Kidney capillary endothelial cell (primary cell): ENCODE results near the gene MTUS2.

Source experiments
- DNase-seq: peaks from one replicate; pipeline ENCODE4 v3.0.0-alpha.2; 2018; ENCODE audit warnings: low spot score

Gene MTUS2

DNA sequence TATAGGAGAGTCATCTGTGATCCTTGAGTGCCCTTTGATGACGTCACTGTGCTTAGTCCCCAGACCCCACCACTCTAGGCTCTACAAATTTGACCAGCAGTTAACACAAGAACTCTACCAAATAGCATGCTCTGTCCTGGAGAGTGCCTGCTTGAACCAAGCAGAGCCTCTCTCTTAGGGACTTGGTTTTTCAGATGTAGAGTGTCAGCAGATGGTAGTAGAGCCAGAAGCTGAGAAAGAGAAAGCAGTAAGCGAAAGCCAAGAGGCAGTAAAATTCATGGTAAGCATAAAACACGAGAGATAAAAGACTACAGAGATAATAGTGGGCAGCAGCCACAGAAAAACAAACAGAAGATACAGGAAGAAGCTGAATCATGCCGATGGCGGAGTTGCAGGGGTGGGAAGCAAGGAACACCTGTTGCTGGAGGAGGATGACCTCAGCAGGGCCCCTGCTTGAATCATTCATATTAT lies 582.1 kb downstream of the MTUS2 start:
- DNase-seq, result no peak

- no peak for DNase-seq
Measured at GRCh38 chr13:29405401-29405800, 585.3 kb downstream of the MTUS2 start.

- no peak for DNase-seq
Measured at GRCh38 chr13:29411481-29411880, 591.3 kb downstream of the MTUS2 start.

GRCh38 chr13:29418026-29418425 lies 597.9 kb downstream of the MTUS2 start:
- no peak for DNase-seq

GRCh38 chr13:29421118-29421517 lies 601.0 kb downstream of the MTUS2 start:
- no peak for DNase-seq

- no peak for DNase-seq
Measured at GRCh38 chr13:29422015-29422414, 601.9 kb downstream of the MTUS2 start.

- DNase-seq, result no peak
Measured at GRCh38 chr13:29423050-29423449, 602.9 kb downstream of the MTUS2 start.

GRCh38 chr13:29427937-29428309 lies 607.8 kb downstream of the MTUS2 start:
- DNase-seq, result no peak

DNA sequence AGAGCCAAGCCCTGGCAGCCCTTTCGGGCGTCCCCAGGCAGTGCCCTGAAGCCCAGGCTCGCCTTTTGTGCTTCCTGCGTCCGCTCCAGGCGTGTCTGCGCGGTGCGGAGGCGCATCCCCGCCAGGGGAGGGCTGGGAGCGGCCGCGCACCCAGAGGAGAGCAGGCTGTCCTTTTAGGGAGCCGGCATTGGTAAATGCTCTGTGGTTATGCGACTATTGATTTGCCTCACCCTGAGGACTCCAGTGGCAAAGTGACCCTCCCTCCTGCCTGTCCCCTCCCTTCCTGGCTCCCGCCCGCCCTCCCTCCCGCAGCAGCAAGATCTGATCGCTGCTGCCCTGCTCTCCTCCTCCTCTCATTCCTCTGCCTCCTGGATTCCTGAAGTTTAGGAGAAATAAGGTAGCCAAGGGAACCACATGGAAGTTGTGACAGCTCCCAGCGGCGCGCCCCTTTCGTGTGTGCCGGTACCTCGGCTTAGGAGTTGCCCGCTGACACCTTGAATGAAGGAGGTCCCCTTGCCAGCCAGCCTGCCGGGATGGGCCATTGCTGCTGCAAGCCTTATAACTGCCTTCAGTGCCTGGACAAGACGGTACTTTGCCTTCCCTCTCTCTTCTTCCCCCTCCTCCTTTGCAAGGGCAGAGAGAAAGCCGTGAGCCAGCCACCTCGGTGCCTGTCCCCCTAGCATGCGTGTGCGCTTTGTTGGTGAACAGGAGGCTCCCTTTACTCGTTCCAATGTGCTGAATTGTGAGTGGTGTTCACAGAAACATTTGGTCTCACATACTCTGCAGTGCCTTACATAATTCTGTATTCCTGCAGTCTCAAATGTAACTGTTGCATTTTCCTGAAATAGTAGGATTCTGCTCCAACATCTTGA lies 608.4 kb downstream of the MTUS2 start:
- DNase-seq, result no peak

DNA sequence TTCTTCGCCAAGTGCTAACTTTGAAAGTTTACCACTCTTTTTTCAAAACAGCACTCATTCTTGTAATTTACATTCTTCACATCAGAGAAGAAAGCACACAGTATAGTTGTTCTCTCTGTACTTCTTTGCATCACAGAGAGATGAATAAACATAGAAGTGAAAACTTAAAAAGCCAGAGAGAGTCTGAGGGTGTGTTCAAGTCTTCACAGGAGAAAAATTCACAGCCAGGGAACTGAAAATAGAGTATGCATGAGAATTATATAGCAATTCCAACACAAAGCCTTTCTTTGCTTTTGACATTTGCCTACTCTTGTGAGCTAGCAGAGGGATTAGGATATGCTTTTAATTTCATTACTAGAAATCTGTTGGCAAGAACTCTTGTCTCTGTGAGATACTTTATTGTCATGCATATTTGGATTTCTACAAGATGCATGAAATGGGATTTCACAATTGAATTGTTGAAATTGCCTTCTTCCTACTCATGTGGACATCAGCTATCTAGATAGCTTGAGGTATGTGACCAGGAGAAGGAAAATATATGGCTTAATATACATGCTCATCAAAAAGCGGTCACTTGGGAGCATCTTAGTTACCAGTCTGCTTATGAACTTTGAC lies 609.3 kb downstream of the MTUS2 start:
- DNase-seq, result no peak

- DNase-seq, result no peak
Measured at GRCh38 chr13:29434217-29434945, 614.2 kb downstream of the MTUS2 start.

GRCh38 chr13:29435125-29435911 lies 615.2 kb downstream of the MTUS2 start:
- DNase-seq, result no peak

- DNase-seq, result no peak
Measured at GRCh38 chr13:29436291-29436690, 616.2 kb downstream of the MTUS2 start.

- DNase-seq, result no peak
Measured at GRCh38 chr13:29436721-29437280, 616.7 kb downstream of the MTUS2 start.

DNA sequence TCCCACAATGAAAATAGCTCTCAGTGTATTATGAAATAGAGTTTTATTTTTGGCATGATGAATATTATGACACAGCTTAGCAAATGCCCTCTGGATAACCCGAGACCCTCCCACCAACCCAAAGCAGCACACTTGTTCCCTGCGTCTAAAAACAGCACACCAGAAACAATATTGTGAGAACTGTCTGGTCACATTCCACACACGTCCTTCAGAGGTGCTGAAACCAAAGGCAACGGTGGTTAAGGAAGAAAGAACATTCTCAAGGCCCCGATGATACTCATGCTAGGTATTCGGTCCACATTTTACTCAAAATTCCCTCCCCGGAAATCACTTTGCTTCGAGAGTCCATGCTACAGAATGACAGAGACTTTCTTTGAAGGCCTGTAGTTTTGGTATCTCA lies 618.6 kb downstream of the MTUS2 start:
- DNase-seq, result no peak

DNA sequence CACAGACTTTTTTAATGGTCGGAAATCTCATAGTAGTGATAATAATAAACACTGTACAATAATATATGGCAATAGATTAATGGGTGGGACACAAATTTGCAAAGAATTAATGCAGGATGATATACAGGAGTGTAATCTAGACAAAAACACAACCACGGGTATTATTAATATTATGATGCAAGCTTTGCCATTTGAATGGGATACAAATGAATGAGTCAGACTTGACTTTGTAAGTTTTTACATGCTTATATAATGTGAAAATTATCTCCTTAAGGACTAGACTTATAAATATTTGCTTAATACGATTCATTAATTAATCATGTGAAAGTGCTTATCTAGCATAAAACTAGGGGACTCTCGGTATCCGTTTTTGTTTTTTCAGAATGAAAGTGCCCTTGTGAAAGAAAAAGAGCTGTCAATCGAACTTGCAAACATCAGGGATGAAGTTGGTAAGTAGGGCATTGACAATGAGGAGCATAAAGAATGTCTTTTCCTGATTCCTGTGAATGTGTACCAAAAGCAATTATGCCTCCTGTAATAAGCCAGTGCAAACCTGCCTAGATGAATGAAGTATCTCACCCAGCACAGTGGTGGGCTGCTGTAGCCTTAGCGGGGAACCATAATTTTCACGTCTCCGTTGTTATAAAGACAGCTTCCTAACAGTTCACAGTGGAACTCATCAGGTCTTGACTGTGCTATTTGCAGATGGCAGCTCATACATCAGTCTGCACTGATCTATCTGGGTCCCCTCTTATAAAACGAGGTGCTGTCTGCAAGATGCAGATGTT lies 619.7 kb downstream of the MTUS2 start:
- no peak for DNase-seq

- DNase-seq, result no peak
Measured at GRCh38 chr13:29441306-29441705, 621.2 kb downstream of the MTUS2 start.

DNA sequence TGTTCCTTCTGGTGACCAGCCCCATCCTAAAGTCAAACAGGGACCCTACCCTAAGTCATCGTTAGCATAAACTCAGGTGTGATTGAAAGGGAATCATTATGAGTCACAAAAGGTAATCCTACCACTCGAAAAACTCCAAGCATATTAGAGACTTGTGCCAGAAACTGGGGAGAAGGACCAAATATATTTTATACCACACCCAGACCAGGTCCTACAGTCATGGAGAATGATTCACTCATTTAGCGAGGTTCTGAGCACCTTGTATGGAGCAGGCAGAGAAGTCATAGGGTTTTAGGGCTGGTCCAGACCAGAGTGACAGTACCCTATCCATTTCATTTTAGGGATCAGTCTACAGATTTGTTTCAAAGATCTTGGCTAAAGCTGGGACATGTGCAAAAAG lies 625.9 kb downstream of the MTUS2 start:
- DNase-seq, result no peak

DNA sequence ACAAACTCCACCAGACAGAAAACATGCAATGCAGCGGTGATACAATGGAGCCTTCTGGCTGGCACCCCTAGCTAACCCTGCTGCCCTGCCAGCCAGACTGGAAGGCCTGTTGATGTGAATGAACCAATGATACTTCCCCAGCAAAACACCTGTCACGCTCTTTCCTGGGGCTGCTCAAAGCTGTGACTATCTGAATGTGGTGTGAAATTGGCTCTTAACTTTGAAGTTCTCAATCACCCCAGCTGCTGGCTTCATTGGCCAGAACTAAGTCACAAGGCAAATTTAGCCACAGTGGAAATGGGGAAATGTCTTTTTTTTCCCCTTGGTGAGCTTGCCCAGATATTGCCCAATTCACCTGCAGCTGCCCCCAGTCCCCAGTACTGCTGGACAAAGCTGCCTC lies 628.0 kb downstream of the MTUS2 start:
- no peak for DNase-seq

DNA sequence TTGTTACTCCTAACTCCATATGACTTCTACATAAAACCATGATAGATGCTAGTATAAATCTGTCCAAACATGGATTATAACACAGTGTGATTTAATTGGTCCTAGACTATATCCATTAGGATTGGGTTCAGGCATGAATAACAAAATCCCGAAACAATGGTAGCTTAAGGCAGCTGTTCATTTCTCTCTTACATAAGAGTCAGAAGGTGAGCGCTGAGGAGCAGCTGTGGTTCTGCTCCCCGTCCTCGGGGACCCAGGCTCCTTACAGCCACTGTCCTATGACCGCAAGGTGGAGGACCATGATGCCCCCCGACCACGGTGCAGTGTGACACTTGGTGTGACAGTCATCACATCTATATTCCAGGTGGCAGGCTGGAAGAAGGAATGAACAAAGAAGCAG lies 629.6 kb downstream of the MTUS2 start:
- DNase-seq, result no peak

DNA sequence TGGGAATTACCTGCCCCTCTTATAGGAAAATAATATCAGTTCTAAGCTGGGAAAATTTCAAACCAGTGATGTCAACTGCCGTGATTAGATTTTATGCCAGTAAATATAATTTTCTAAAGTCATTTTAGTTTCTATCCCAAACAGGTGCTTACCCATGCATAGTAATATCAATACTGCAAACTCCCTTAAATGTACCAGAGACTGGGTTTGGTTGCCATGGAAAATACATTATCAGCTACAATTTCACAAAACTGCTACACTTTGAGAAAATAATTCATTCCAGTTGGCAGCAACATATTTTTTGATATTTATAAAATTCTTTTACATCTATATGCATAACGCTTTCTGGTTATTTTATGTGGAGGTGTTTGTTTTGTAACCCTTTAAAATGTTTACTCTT lies 631.8 kb downstream of the MTUS2 start:
- DNase-seq, result no peak
